Measurements from ENCODE around the gene KRT74.

KRT74 gene

GRCh38 chr12:52575256-52575655, 1.6 kb upstream of the KRT74 start:
- DNase-seq (ENCODE audit: low read depth, low spot score): no peak

GRCh38 chr12:52573306-52573705, 337 bp downstream of the KRT74 start:
- DNase-seq (ENCODE audit: low read depth, low spot score): no peak

GRCh38 chr12:52570511-52570910, 3.1 kb downstream of the KRT74 start:
- no peak for DNase-seq (ENCODE audit: low read depth, low spot score)

GRCh38 chr12:52568111-52568510, 5.5 kb downstream of the KRT74 start:
- no peak for DNase-seq (ENCODE audit: low read depth, low spot score)

GRCh38 chr12:52566847-52567291, 6.8 kb downstream of the KRT74 start:
- no peak for DNase-seq (ENCODE audit: low read depth, low spot score)

- no peak for DNase-seq (ENCODE audit: low read depth, low spot score)
Observed at GRCh38 chr12:52564582-52564981, 9.1 kb downstream of the KRT74 start.

- no peak for DNase-seq (ENCODE audit: low read depth, low spot score)
Observed at GRCh38 chr12:52561880-52562449, 11.7 kb downstream of the KRT74 start.

GRCh38 chr12:52559979-52560378, 13.7 kb downstream of the KRT74 start:
- DNase-seq (ENCODE audit: low read depth, low spot score): no peak

GRCh38 chr12:52558781-52559445, 14.7 kb downstream of the KRT74 start:
- DNase-seq (ENCODE audit: low read depth, low spot score): no peak

GRCh38 chr12:52557476-52557875, 16.2 kb downstream of the KRT74 start:
- no peak for DNase-seq (ENCODE audit: low read depth, low spot score)

- DNase-seq (ENCODE audit: low read depth, low spot score): no peak
Observed at GRCh38 chr12:52555577-52555976, 18.1 kb downstream of the KRT74 start.

- no peak for DNase-seq (ENCODE audit: low read depth, low spot score)
Observed at GRCh38 chr12:52552681-52553195, 20.9 kb downstream of the KRT74 start, which contains the start of gene KRT71. Gene KRT71 (minus strand): TSS chr12:52553145. CDS start chr12:52553077, 68 bp downstream.

GRCh38 chr12:52552055-52552454, 21.6 kb downstream of the KRT74 start:
- DNase-seq (ENCODE audit: low read depth, low spot score): no peak

- no peak for DNase-seq (ENCODE audit: low read depth, low spot score)
Observed at GRCh38 chr12:52551216-52551865, 22.3 kb downstream of the KRT74 start.

GRCh38 chr12:52546126-52546525, 27.5 kb downstream of the KRT74 start:
- no peak for DNase-seq (ENCODE audit: low read depth, low spot score)

GRCh38 chr12:52543985-52544883, 29.4 kb downstream of the KRT74 start:
- DNase-seq (ENCODE audit: low read depth, low spot score): no peak

- no peak for DNase-seq (ENCODE audit: low read depth, low spot score)
Observed at GRCh38 chr12:52542785-52543318, 30.8 kb downstream of the KRT74 start.

GRCh38 chr12:52542157-52542556, 31.5 kb downstream of the KRT74 start:
- DNase-seq (ENCODE audit: low read depth, low spot score): no peak

GRCh38 chr12:52541709-52542108, 31.9 kb downstream of the KRT74 start:
- DNase-seq (ENCODE audit: low read depth, low spot score): no peak

GRCh38 chr12:52540531-52540930, 33.1 kb downstream of the KRT74 start:
- DNase-seq (ENCODE audit: low read depth, low spot score): no peak

- no peak for DNase-seq (ENCODE audit: low read depth, low spot score)
Observed at GRCh38 chr12:52539821-52540173, 33.8 kb downstream of the KRT74 start.
